Upper lobe of right lung (tissue), 1 donor: ENCODE data around the gene SNRPD3. TPM values are rescaled to one million over a fixed set of nuclear protein-coding genes. Genes with fewer than 3 reads are reported as not detected.

Source experiments
- ATAC-seq: fragments of 200-7000 bp; cut with Tn5 transposase; one replicate; pipeline ENCODE4 v1.9.1; 2020; ENCODE audit warnings: mild to moderate bottlenecking, moderate library complexity
- DNase-seq: peaks from one replicate; pipeline ENCODE4 v3.0.0-alpha.2; 2020
- H3K27ac ChIP-seq: fragments of 200-600 bp; one replicate; pipeline ENCODE4 v1.8.0; 2022
- H3K27me3 ChIP-seq: fragments of 200-600 bp; one replicate; pipeline ENCODE4 v1.8.0; 2022; ENCODE audit warnings: mild to moderate bottlenecking
- H3K36me3 ChIP-seq: fragments of 200-600 bp; one replicate; pipeline ENCODE4 v1.8.0; 2022
- H3K4me1 ChIP-seq: fragments of 200-600 bp; one replicate; pipeline ENCODE4 v1.8.0; 2022
- H3K4me3 ChIP-seq: fragments of 200-600 bp; one replicate; pipeline ENCODE4 v1.8.0; 2022; ENCODE audit warnings: mild to moderate bottlenecking
- H3K9me3 ChIP-seq: fragments of 200-600 bp; one replicate; pipeline ENCODE4 v1.8.0; 2022
- CTCF ChIP-seq: fragments of 200-600 bp; IDR thresholded peaks from one replicate; pipeline ENCODE4 v1.8.0; 2022; ENCODE audit warnings: antibody characterized with exemption
- intact Hi-C: fragments of 100-400 bp; cut with DNase I; formaldehyde crosslinking; loops from one replicate; pipeline ENCODE4 v1.11.0; 2022
- total RNA-seq: library from RNA; stranded (reverse); fragmentation: NEBNext Ultra II Directional; extraction: Animal tissue kit (Norgen Biotek cat#: 25700); gene quantifications from one replicate; pipeline ENCODE4 v1.2.1, GENCODE V29; 2021
- donor health status: DM: no; HTN: yes; CAD: no; lungs with severe emphysema.

Gene SNRPD3
- total RNA-seq, 1 donor from 2014 or later, result 64.5 TPM

- intact Hi-C loops, result no loop called here
- TF ChIP-seq CTCF, result no peak
Measured at GRCh38 chr22:24518228-24518627, 37.6 kb upstream of the SNRPD3 start.

GRCh38 chr22:24518771-24519485 lies 36.9 kb upstream of the SNRPD3 start:
- Histone ChIP-seq H3K27ac (no peak overlapping the region), H3K9me3 (no peaks in the 10 kb centered on the region), H3K4me1 (peaks cover 8% of the 10 kb centered on the region), H3K4me3 (no peak overlapping the region), H3K36me3 (no peaks in the 10 kb centered on the region), H3K27me3 (no peaks in the 10 kb centered on the region)
- no peak for TF ChIP-seq CTCF
- DNase-seq, result no peak
- intact Hi-C loops, result no loop called here
- no peak for ATAC-seq

More at GRCh38 chr22:24518228-24518627, 37.6 kb upstream of the SNRPD3 start:
- Histone ChIP-seq H3K9me3 (no peaks in the 10 kb centered on the region), H3K36me3 (no peaks in the 10 kb centered on the region), H3K4me3 (no peak overlapping the region), H3K27me3 (no peaks in the 10 kb centered on the region), H3K4me1 (peaks cover 8% of the 10 kb centered on the region), H3K27ac (no peak overlapping the region)
- ATAC-seq (no peak), DNase-seq (no peak)

- no peak for DNase-seq
Measured at GRCh38 chr22:24519496-24519895, 36.3 kb upstream of the SNRPD3 start.

GRCh38 chr22:24521791-24522245 lies 34.0 kb upstream of the SNRPD3 start:
- H3K27ac ChIP-seq, result no peak overlapping the region
- H3K36me3 ChIP-seq, result no peaks in the 10 kb centered on the region
- intact Hi-C loops, result loop anchor here (10.0 kb wide), 1 partner anchor 197 kb away; no protein-coding TSS in a partner anchor
- DNase-seq (peak; percentile 80), ATAC-seq (peak; percentile 94)
- peak; percentile 54 for TF ChIP-seq CTCF
- H3K9me3 ChIP-seq, result no peaks in the 10 kb centered on the region
- no peaks in the 10 kb centered on the region for H3K27me3 ChIP-seq
- peaks cover 7% of the 10 kb centered on the region for H3K4me1 ChIP-seq
- no peak overlapping the region for H3K4me3 ChIP-seq

More at GRCh38 chr22:24519496-24519895, 36.3 kb upstream of the SNRPD3 start:
- H3K9me3 ChIP-seq, result no peaks in the 10 kb centered on the region
- TF ChIP-seq CTCF, result no peak
- H3K36me3 ChIP-seq, result no peaks in the 10 kb centered on the region
- no peak overlapping the region for H3K27ac ChIP-seq
- peaks cover 8% of the 10 kb centered on the region for H3K4me1 ChIP-seq
- H3K4me3 ChIP-seq, result no peak overlapping the region
- ATAC-seq, result no peak
- intact Hi-C loops, result no loop called here
- H3K27me3 ChIP-seq, result no peaks in the 10 kb centered on the region

- H3K36me3 ChIP-seq, result no peaks in the 10 kb centered on the region
- ATAC-seq (no peak), DNase-seq (no peak)
- no peak overlapping the region for H3K4me3 ChIP-seq
- H3K27me3 ChIP-seq, result no peaks in the 10 kb centered on the region
- no peak for TF ChIP-seq CTCF
- H3K4me1 ChIP-seq, result peaks cover 7% of the 10 kb centered on the region
- intact Hi-C loops, result loop anchor here (10.0 kb wide), 1 partner anchor 199 kb away; no protein-coding TSS in a partner anchor
- no peak overlapping the region for H3K27ac ChIP-seq
- no peaks in the 10 kb centered on the region for H3K9me3 ChIP-seq
Measured at GRCh38 chr22:24523873-24524272, 31.9 kb upstream of the SNRPD3 start.
